IPS-NIHi7 (cell line): ENCODE data around the gene ARHGAP22.

Experiments
- DNase-seq: peaks from one replicate; pipeline ENCODE4 v3.0.0; 2012; ENCODE audit warnings: mixed read lengths; ENCODE audit errors: extremely low spot score

The ARHGAP22 gene

GRCh38 chr10:48477616-48478015 lies 127.3 kb downstream of the ARHGAP22 start:
- no peak for DNase-seq

DNA sequence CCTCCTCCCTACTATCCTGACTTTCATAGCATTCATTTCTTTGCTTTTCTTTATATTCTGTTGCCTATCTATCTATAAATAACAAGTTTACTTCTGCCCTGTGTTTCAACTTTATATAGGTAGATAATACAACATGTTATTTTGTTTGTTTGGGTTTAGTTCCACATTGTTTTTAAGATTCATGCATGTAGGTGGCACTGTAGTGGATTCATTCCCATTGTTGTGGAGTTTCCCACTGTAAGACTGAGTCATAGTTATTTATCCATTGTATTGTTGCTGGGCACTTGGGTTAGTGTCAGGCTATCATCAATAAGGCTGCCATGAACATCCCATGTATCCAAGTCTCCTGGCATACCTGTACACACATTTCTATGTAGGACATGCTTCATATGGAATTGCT lies 127.7 kb downstream of the ARHGAP22 start:
- DNase-seq, result no peak

DNA sequence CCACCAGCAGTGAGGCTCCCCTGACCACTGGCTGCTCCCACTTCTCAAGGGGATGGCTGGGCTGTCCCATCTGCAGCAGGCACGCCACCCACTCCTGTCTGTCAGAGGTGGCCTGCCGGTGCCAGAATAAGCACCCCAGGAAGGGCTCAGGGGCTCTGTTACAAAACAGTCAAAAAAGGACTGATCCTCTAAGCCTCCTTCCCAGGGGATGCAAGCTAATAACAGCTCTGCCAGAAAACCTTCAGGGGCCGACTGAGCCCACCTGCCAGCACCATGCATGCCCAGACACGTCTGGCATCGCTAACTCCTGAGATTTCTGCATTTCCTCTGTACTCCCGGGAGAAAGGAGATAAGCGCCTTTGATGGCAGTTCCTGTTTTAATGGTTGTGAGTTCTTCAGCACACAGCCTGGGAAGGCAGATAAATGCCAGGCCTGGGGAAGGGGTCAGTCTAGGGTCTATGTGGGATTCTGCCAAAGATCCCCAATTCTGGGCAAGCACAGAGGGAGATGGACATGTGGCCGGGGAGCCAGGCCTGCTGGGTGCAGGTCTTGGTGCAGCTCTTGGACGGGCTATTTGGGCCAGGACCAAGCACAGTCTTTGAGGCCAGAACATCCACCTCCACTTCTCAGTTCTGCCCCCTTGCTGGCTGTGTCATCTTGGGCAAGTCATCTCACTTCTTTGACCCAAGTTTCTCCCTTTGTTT lies 128.4 kb downstream of the ARHGAP22 start:
- DNase-seq, result no peak

- DNase-seq, result no peak
Observed at GRCh38 chr10:48475943-48476278, 129.0 kb downstream of the ARHGAP22 start.

DNA sequence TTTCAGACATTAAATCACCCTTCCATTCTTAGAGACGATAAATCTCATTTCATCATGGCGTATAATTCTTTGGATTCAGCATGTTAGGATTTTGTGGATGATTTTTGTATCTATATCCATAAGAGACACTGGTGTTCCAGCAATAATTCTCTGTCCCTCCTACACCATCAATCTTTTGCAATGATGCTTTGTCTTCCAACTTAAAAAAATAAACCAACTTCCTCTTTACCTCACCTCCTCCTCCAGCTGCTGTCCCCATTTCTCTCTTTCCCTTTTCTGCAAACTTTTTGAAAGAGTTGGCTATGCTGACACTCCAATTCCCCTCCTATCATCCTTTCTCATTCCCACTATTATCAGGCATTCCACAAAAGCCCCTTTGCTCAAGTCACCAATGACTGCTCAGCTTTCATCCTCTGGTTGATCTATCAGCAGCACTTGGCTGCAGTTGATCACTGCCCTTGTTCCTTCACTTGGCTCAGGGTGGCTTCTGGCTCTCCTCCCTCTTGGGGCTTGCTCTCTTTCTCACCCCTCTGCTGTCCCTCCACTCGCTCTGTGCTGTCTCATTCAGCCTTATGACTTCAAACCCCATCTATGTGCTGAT lies 130.0 kb downstream of the ARHGAP22 start:
- no peak for DNase-seq

DNA sequence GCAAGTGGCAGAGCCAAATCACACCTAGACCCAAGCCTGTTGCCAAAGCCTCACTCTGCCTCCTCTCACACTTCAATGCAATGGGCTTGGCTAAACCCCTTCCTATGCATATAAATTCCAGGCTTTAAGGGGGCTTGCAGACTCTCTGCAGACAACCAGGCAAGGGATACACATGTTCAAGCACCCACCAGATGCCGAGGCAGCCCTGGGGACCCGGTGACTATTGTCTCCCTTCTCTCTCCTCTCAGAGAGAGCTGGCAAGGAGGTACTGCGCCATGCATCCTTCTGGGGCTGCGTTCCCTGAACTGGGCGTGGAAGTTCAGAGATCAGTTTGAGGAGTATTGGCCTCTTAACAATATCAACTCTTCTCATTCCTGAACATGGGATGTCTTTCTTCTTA lies 131.2 kb downstream of the ARHGAP22 start:
- DNase-seq, result no peak

DNA sequence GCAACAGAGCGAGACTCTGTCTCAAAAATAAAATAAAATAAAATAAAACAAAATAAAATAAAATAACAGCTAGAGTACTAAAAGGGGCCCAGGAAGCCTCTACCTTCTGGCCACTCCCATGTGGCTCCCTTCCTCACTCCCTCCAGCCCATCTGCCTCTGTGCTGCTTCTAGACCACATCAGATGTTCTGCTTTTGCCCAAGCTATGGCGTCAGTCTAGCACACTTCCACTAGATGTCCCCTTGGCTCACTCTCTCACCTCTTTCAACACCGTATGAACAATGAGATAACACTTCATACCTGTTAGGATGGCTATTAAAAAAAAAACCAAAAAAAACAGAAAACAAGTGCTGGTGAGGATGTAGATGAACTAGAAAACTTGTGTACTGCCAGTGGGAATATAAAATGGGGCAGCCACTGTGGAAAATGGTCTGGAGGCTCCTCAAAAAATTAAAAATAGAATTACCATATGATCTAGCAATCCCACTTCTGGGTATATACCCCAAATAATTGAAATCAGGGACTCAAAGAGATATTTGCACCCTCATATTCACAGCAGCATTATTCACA lies 132.3 kb downstream of the ARHGAP22 start:
- no peak for DNase-seq

DNA sequence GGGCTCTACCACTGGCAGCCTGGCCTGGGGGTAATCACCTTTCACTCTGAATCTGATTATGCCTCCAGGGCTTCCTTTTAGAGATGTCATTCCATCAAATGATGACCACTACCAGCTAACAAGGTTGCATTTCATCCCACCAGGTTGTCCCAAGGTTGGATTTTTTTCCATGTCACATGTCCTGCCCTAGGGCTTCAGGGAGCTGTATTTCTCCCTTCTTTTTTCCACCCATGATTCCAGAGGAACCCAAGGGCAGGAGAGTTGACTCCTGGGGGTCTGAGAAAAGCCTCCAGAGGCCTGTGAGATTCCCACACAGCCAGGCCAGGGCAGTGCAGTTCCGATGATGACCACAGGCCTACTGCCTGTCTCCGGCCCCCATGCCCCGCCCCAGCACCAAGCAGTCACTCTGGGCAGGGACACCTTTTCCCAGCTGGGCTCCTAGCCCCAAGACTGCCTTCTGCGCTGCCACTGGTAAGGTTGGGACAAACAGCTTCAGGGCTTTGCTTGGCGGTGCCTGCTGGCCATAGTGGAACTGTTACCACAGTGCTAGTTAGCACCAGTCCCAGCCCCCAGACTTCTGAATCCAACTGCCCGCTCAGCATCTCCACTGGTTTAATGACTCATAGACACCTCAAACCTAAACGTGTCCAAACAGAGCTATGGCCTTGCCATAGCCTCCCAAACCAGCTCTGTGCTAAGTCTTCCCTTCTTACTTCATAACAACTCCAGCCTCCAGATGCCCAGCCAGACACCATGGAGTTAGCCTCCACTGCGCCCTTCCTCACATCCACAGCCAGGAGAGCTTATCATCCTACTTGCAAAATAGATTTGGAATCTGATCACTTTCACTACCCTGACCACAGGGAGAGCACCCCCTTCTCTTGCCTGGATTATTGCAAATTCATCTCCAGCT lies 133.7 kb downstream of the ARHGAP22 start:
- no peak for DNase-seq

DNA sequence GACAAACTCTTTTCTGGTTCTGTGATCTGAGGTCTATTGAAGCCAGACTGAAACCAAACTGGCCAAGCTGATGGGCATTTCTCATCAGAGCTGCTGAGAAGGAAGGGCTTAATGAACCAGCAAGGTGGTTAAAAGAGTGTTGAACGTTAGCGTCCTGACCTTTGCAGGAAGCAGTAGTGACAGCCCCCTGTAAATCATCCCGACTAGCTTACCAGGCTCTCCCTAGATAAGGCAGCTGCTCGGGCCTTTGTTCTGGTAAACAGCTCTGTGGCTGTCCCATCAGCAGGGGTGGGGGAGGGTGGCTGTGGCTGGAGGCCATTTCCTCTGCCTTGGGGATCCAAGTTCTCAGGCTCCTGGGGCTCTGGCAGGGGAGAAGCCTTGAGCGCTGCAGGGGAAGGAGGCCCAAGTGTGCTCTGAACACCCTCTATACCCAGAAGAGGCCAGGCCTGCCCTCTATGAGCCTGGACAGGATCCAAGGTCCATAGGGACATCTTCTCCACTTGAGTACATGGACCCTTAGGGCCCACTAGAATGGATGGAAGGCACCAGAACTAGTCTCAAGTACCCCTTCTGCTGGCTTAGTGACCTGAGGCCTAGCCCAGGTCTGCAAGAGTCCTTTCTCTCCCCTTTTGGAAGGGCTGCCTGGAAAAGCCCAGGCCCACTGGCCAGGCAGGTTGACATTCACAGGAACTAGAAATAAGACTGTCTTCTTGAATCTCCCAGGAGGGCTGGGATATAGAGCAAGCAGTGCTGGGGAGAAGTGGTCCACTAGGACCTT lies 134.6 kb downstream of the ARHGAP22 start:
- peak; percentile 60 for DNase-seq

GRCh38 chr10:48469516-48470020 lies 135.3 kb downstream of the ARHGAP22 start:
- DNase-seq, result no peak

GRCh38 chr10:48468866-48469511 lies 135.9 kb downstream of the ARHGAP22 start:
- no peak for DNase-seq

GRCh38 chr10:48468130-48468790 lies 136.6 kb downstream of the ARHGAP22 start:
- DNase-seq, result no peak

GRCh38 chr10:48467669-48468068 lies 137.2 kb downstream of the ARHGAP22 start:
- no peak for DNase-seq

DNA sequence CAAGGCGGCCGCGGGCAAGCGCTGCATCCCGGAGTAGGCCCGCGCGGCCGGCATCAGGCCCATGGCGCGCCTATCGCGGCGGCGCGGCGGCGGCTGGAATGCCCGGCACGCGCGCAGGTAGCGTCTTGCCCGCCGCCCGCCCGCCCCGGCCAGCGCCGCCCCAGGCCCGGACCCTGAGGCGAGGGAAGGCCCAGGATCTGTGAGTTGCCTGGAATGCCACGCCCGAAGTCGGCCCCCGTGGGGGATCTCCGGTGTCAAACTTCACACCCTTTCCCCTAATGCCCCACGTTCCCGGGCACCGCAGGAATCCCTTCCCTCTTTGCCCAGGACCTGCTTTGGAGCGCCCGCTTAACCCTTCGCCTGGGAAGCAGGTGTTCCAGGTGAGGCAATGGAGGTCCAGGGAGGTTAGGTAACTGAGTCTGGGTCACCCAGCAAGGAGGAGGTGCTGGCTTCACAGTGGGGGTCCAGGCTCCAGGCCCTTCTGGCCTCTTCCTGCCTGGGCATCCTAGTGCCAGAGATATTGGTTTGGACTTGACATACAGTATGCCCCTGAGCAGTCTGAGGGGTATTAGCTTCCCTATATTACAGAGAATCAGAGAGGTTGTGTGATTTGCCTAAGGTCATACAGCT lies 138.1 kb downstream of the ARHGAP22 start:
- DNase-seq, result peak; percentile 48

DNA sequence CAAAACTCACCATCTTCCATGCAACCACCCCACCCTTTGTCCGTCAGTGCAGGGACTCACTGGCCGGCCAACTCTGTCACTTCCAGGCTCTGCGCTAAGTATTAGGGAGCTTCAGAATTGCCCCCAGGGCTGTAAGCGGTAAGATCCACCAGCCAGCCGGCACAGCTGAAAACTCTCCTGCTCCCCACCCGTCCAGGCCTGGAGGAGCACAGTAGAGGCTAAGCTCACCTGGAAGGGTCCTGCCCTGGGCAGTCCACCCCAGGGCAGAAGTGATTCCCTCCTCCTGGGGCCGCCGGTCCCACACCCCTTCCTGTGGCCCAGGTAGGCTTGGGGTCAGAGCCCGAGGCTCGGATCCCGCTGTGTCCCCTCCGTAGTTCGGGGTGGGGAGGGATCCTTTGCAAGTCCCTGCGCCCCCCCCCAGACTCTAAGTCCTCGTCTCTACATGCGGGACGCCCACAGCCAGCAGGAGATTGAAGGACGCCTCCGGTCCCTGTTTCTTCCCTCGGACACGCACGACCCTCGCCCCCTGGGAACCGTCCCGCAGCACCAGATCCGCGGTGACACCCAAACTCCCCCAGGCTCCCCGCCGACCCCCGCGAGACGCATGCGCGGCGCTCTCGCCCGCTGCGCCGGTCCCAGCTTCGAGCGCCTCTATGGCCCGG lies 138.9 kb downstream of the ARHGAP22 start:
- DNase-seq, result peak; percentile 37

DNA sequence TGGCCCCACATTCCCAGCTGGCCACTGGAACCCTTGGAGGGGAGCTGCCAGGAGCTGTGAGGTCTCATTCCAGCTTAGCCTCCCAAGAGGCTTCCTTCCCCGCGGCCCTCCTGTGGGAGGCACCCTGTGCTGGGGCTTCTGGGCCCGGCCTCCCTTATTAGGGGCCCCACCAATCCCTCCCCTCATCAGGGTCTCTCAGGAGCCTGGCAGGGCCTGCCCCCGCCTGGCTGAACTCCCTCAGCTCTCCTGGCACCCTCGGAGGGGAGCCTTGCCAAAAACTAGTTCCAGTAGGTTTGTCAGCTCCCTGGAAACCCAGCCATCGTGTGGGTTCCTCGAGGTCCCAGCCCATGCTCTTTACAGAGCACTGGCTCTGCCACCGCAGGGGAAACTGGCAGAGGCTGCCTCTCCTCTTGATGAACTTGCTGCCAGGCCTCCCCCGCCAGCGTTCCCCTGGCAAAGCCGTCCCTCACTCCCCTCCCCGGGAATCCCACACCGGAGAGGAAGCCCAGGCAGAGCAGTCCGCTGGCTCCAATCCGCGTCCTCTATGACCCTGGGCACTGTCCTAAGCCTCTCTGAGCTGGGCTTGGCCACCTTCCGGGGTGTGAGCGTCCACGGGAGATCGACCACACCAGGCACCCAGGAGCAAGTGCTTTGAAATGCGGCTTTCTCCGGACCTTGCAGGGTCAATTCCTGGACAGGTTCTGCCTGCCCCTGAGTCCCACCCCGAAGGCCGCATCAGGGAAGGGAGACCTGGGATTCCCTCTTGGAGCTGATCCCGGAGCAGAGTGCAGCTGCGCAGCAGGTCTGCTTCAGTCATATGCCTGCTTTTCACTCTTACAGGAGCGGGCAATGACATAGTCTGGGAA lies 139.8 kb downstream of the ARHGAP22 start:
- no peak for DNase-seq

- DNase-seq, result no peak
Observed at GRCh38 chr10:48464121-48464870, 140.6 kb downstream of the ARHGAP22 start.
